HEK293 (cell line): ENCODE results near the gene PLP2.

Source experiments
- BCL11A ChIP-seq: fragments of 450-650 bp; formaldehyde crosslinking; IDR thresholded peaks from 2 replicates; pipeline ENCODE4 v1.5.1; 2016; ENCODE audit warnings: low read depth, missing biosample characterization, missing genetic modification characterization
- HIC1 ChIP-seq: fragments of 450-650 bp; formaldehyde crosslinking; IDR thresholded peaks from 2 replicates; pipeline ENCODE4 v1.5.1; 2016; ENCODE audit warnings: missing biosample characterization, missing genetic modification characterization
- HOXA7 ChIP-seq: sonication (generic); formaldehyde crosslinking; IDR thresholded peaks from 2 replicates; pipeline ENCODE4 v1.8.1; 2022; ENCODE audit warnings: missing genetic modification reagents, borderline replicate concordance
- ZBTB44 ChIP-seq: fragments of 450-650 bp; IDR thresholded peaks from 2 replicates; pipeline ENCODE4 v1.5.1; 2018; ENCODE audit warnings: missing biosample characterization, mild to moderate bottlenecking, missing genetic modification characterization
- ZNF157 ChIP-seq: fragments of 450-650 bp; formaldehyde crosslinking; IDR thresholded peaks from 2 replicates; pipeline ENCODE4 v1.5.1; 2016; ENCODE audit warnings: missing biosample characterization, missing genetic modification characterization
- ZNF174 ChIP-seq: fragments of 450-650 bp; formaldehyde crosslinking; IDR thresholded peaks from 2 replicates; pipeline ENCODE4 v1.5.0; 2017; ENCODE audit warnings: missing biosample characterization, mild to moderate bottlenecking, missing genetic modification characterization
- ZNF184 ChIP-seq: fragments of 450-650 bp; IDR thresholded peaks from 2 replicates; pipeline ENCODE4 v1.5.1; 2018; ENCODE audit warnings: missing biosample characterization, mild to moderate bottlenecking, missing genetic modification characterization
- ZNF292 ChIP-seq: fragments of 450-650 bp; formaldehyde crosslinking; IDR thresholded peaks from 2 replicates; pipeline ENCODE4 v1.5.1; 2016; ENCODE audit warnings: low read depth, missing biosample characterization, missing genetic modification characterization, borderline replicate concordance
- ZNF473 ChIP-seq: fragments of 450-650 bp; formaldehyde crosslinking; IDR thresholded peaks from 2 replicates; pipeline ENCODE4 v1.5.1; 2017; ENCODE audit warnings: missing biosample characterization, missing genetic modification characterization
- ZNF521 ChIP-seq: fragments of 450-650 bp; formaldehyde crosslinking; IDR thresholded peaks from 2 replicates; pipeline ENCODE4 v1.5.1; 2017; ENCODE audit warnings: missing biosample characterization, mild to moderate bottlenecking, missing genetic modification characterization
- ZNF621 ChIP-seq: fragments of 450-650 bp; formaldehyde crosslinking; IDR thresholded peaks from 2 replicates; pipeline ENCODE4 v1.5.1; 2017; ENCODE audit warnings: missing biosample characterization, missing genetic modification characterization
- ZNF747 ChIP-seq: fragments of 450-650 bp; formaldehyde crosslinking; IDR thresholded peaks from 2 replicates; pipeline ENCODE4 v1.5.1; 2016; ENCODE audit warnings: missing biosample characterization, missing genetic modification characterization
- ZNF785 ChIP-seq: fragments of 450-650 bp; formaldehyde crosslinking; IDR thresholded peaks from 2 replicates; pipeline ENCODE4 v1.5.1; 2016; ENCODE audit warnings: missing biosample characterization, missing genetic modification characterization
- ZXDB ChIP-seq: fragments of 450-650 bp; formaldehyde crosslinking; IDR thresholded peaks from 2 replicates; pipeline ENCODE4 v1.5.1; 2016; ENCODE audit warnings: missing biosample characterization, missing genetic modification characterization
- TF ChIP-seq, protein P1 (sequence below): fragments of 450-650 bp; formaldehyde crosslinking; IDR thresholded peaks from 2 replicates; pipeline ENCODE4 v1.5.1; 2016; ENCODE audit warnings: missing biosample characterization, missing genetic modification characterization
- TF ChIP-seq, protein P2 (sequence below): fragments of 450-650 bp; formaldehyde crosslinking; IDR thresholded peaks from 2 replicates; pipeline ENCODE4 v1.5.1; 2016; ENCODE audit warnings: missing biosample characterization, missing genetic modification characterization, low read depth
- TF ChIP-seq, protein P3 (sequence below): fragments of 450-650 bp; formaldehyde crosslinking; IDR thresholded peaks from 2 replicates; pipeline ENCODE4 v1.5.1; 2016; ENCODE audit warnings: missing biosample characterization, missing genetic modification characterization, borderline replicate concordance
- TF ChIP-seq, protein P4 (sequence below): fragments of 450-650 bp; formaldehyde crosslinking; IDR thresholded peaks from 2 replicates; pipeline ENCODE4 v1.5.1; 2017; ENCODE audit warnings: missing biosample characterization, missing genetic modification characterization
- TF ChIP-seq, protein P5 (sequence below): fragments of 450-650 bp; formaldehyde crosslinking; IDR thresholded peaks from 2 replicates; pipeline ENCODE4 v1.5.1; 2016; ENCODE audit warnings: missing biosample characterization, missing genetic modification characterization
- TF ChIP-seq, protein P6 (sequence below): fragments of 450-650 bp; formaldehyde crosslinking; IDR thresholded peaks from 2 replicates; pipeline ENCODE4 v1.5.1; 2016; ENCODE audit warnings: missing biosample characterization, missing genetic modification characterization

The PLP2 gene

GRCh38 chrX:49165901-49166881 lies 5.5 kb upstream of the PLP2 start (continued):
- TF ChIP-seq, protein P1, sequence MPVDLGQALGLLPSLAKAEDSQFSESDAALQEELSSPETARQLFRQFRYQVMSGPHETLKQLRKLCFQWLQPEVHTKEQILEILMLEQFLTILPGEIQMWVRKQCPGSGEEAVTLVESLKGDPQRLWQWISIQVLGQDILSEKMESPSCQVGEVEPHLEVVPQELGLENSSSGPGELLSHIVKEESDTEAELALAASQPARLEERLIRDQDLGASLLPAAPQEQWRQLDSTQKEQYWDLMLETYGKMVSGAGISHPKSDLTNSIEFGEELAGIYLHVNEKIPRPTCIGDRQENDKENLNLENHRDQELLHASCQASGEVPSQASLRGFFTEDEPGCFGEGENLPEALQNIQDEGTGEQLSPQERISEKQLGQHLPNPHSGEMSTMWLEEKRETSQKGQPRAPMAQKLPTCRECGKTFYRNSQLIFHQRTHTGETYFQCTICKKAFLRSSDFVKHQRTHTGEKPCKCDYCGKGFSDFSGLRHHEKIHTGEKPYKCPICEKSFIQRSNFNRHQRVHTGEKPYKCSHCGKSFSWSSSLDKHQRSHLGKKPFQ (tag by site-specific recombination): no peak; the same call in 1 of the 2 replicates
- TF ChIP-seq ZNF747 (tag by site-specific recombination): no peak
- TF ChIP-seq ZNF621: no peak
- TF ChIP-seq, protein P2, sequence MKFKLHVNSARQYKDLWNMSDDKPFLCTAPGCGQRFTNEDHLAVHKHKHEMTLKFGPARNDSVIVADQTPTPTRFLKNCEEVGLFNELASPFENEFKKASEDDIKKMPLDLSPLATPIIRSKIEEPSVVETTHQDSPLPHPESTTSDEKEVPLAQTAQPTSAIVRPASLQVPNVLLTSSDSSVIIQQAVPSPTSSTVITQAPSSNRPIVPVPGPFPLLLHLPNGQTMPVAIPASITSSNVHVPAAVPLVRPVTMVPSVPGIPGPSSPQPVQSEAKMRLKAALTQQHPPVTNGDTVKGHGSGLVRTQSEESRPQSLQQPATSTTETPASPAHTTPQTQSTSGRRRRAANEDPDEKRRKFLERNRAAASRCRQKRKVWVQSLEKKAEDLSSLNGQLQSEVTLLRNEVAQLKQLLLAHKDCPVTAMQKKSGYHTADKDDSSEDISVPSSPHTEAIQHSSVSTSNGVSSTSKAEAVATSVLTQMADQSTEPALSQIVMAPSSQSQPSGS (tag by site-specific recombination): no peak
- no peak for TF ChIP-seq ZNF157 (tag by site-specific recombination)
- TF ChIP-seq, protein P3, sequence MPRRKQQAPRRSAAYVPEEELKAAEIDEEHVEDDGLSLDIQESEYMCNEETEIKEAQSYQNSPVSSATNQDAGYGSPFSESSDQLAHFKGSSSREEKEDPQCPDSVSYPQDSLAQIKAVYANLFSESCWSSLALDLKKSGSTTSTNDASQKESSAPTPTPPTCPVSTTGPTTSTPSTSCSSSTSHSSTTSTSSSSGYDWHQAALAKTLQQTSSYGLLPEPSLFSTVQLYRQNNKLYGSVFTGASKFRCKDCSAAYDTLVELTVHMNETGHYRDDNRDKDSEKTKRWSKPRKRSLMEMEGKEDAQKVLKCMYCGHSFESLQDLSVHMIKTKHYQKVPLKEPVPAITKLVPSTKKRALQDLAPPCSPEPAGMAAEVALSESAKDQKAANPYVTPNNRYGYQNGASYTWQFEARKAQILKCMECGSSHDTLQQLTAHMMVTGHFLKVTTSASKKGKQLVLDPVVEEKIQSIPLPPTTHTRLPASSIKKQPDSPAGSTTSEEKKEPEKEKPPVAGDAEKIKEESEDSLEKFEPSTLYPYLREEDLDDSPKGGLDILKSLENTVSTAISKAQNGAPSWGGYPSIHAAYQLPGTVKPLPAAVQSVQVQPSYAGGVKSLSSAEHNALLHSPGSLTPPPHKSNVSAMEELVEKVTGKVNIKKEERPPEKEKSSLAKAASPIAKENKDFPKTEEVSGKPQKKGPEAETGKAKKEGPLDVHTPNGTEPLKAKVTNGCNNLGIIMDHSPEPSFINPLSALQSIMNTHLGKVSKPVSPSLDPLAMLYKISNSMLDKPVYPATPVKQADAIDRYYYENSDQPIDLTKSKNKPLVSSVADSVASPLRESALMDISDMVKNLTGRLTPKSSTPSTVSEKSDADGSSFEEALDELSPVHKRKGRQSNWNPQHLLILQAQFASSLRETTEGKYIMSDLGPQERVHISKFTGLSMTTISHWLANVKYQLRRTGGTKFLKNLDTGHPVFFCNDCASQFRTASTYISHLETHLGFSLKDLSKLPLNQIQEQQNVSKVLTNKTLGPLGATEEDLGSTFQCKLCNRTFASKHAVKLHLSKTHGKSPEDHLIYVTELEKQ: no peak
- TF ChIP-seq ZNF184: no peak
- TF ChIP-seq ZBTB44: 0 out of 2 replicates have a peak, but pooled peaks have one; percentile 57
- no peak for TF ChIP-seq ZNF174 (tag by site-specific recombination)
- TF ChIP-seq, protein P4, sequence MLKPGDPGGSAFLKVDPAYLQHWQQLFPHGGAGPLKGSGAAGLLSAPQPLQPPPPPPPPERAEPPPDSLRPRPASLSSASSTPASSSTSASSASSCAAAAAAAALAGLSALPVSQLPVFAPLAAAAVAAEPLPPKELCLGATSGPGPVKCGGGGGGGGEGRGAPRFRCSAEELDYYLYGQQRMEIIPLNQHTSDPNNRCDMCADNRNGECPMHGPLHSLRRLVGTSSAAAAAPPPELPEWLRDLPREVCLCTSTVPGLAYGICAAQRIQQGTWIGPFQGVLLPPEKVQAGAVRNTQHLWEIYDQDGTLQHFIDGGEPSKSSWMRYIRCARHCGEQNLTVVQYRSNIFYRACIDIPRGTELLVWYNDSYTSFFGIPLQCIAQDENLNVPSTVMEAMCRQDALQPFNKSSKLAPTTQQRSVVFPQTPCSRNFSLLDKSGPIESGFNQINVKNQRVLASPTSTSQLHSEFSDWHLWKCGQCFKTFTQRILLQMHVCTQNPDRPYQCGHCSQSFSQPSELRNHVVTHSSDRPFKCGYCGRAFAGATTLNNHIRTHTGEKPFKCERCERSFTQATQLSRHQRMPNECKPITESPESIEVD: no peak
- no peak for TF ChIP-seq ZNF473
- TF ChIP-seq ZNF785 (tag by site-specific recombination): no peak
- TF ChIP-seq, protein P5, sequence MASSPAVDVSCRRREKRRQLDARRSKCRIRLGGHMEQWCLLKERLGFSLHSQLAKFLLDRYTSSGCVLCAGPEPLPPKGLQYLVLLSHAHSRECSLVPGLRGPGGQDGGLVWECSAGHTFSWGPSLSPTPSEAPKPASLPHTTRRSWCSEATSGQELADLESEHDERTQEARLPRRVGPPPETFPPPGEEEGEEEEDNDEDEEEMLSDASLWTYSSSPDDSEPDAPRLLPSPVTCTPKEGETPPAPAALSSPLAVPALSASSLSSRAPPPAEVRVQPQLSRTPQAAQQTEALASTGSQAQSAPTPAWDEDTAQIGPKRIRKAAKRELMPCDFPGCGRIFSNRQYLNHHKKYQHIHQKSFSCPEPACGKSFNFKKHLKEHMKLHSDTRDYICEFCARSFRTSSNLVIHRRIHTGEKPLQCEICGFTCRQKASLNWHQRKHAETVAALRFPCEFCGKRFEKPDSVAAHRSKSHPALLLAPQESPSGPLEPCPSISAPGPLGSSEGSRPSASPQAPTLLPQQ (tag by site-specific recombination): peak; percentile 89
- peak; percentile 93 for TF ChIP-seq HIC1 (tag by site-specific recombination)
- no peak for TF ChIP-seq HOXA7 (CRISPR knock-in tag)
- TF ChIP-seq, protein P6, sequence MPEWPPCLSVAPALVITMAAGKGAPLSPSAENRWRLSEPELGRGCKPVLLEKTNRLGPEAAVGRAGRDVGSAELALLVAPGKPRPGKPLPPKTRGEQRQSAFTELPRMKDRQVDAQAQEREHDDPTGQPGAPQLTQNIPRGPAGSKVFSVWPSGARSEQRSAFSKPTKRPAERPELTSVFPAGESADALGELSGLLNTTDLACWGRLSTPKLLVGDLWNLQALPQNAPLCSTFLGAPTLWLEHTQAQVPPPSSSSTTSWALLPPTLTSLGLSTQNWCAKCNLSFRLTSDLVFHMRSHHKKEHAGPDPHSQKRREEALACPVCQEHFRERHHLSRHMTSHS: no peak
- no peak for TF ChIP-seq ZNF521
- peak; percentile 66; the same call in 1 of the 2 replicates for TF ChIP-seq BCL11A (tag by site-specific recombination)
- TF ChIP-seq ZXDB (tag by site-specific recombination): peak; percentile 71; the same call in 1 of the 2 replicates
- no peak for TF ChIP-seq ZNF292
